ENCODE data around the gene ATP6AP1. TPM values are rescaled to one million over a fixed set of nuclear protein-coding genes. Genes with fewer than 3 reads are reported as not detected.

ATP6AP1 gene
- total RNA-seq, 1 donor from 2014 or later = 22.6 TPM

- no peak for DNase-seq (ENCODE audit: low spot score)
- Mint-ChIP-seq H3K4me3 (no peak overlapping the region), H3K27ac (no peak overlapping the region), H3K36me3 (peaks cover 4% of the 10 kb centered on the region), H3K9me3 (peaks cover 17% of the 10 kb centered on the region), H3K27me3 (ENCODE audit: insufficient read depth, low read depth) (peaks cover 10% of the 10 kb centered on the region), H3K4me1 (peaks cover 7% of the 10 kb centered on the region)
- H2AFZ ChIP-seq (replicated peaks) = no peak overlapping the region
- no peaks in the 10 kb centered on the region for H3K4me1 ChIP-seq
- H3K4me2 ChIP-seq = peak overlapping the region; percentile 84
- H3K36me3 ChIP-seq = no peaks in the 10 kb centered on the region
- no peak for TF ChIP-seq CTCF (IDR thresholded peaks at IDR 0.05)
- TF ChIP-seq EZH2phosphoT487 (IDR thresholded peaks at IDR 0.05) = no peak
- H3K9me3 ChIP-seq (ENCODE audit: low read depth) = no peaks in the 10 kb centered on the region
- peak overlapping the region; percentile 58 for H3K4me3 ChIP-seq
- H3K79me2 ChIP-seq (ENCODE audit: low read depth) = no peaks in the 10 kb centered on the region
- H3K27me3 ChIP-seq = peaks cover 11% of the 10 kb centered on the region
- no peak overlapping the region for H3K27ac ChIP-seq
- H3K9ac ChIP-seq = no peak overlapping the region
- peaks cover 6% of the 10 kb centered on the region for H3F3A ChIP-seq (ENCODE audit: low read depth)
- no peaks in the 10 kb centered on the region for H4K20me1 ChIP-seq (ENCODE audit: low read depth)
Observed at GRCh38 chrX:154486052-154486395, 57.5 kb downstream of the ATP6AP1 start.

Small RNA genes lying within 50 kb of the gene (microRNA-seq; reads per million reads assigned to microRNA genes)
- not detected for gene MIR6858

Small RNA genes lying within 50 kb of the gene (small RNA-seq; reads per million reads assigned to genes)
- not detected for gene MIR6858
- not detected for gene SNORA70

Other genes with a start within 250 kb of the ATP6AP1 start
- gene OPN1MW, start 246.1 kb upstream of the ATP6AP1 start, total RNA-seq (ENCODE audit: low replicate concordance) = not detected in 2 replicates
- gene OPN1MW2, start 208.9 kb upstream of the ATP6AP1 start, total RNA-seq (ENCODE audit: low replicate concordance) = not detected in 2 replicates
- not detected in 2 replicates for gene OPN1MW3, start 171.1 kb upstream of the ATP6AP1 start, total RNA-seq (ENCODE audit: low replicate concordance)
- gene TEX28, start 133.6 kb upstream of the ATP6AP1 start, total RNA-seq (ENCODE audit: low replicate concordance) = not detected in 2 replicates
- gene TKTL1, start 132.9 kb upstream of the ATP6AP1 start, total RNA-seq (ENCODE audit: low replicate concordance) = 0.22 TPM in 1 of 2 replicates, not detected in the other
- gene FLNA, start 54.0 kb upstream of the ATP6AP1 start, total RNA-seq (ENCODE audit: low replicate concordance) = 189 and 559 TPM in 2 replicates
- gene EMD, start 49.4 kb upstream of the ATP6AP1 start, total RNA-seq (ENCODE audit: low replicate concordance) = 18.3 and 62.0 TPM in 2 replicates
- gene RPL10, start 30.3 kb upstream of the ATP6AP1 start, total RNA-seq (ENCODE audit: low replicate concordance) = 4,507 and 7,403 TPM in 2 replicates
- 14.2 and 27.2 TPM in 2 replicates for gene DNASE1L1, start 19.4 kb upstream of the ATP6AP1 start, total RNA-seq (ENCODE audit: low replicate concordance)
- gene TAFAZZIN, start 17.1 kb upstream of the ATP6AP1 start, total RNA-seq (ENCODE audit: low replicate concordance) = 19.8 and 46.5 TPM in 2 replicates
- gene GDI1, start 8.5 kb downstream of the ATP6AP1 start, total RNA-seq (ENCODE audit: low replicate concordance) = 119 and 244 TPM in 2 replicates
- gene FAM50A, start 15.5 kb downstream of the ATP6AP1 start, total RNA-seq (ENCODE audit: low replicate concordance) = 30.4 and 36.3 TPM in 2 replicates
- gene PLXNA3, start 29.6 kb downstream of the ATP6AP1 start, total RNA-seq (ENCODE audit: low replicate concordance) = 4.3 and 9.6 TPM in 2 replicates
- gene LAGE3, start 50.6 kb downstream of the ATP6AP1 start, total RNA-seq (ENCODE audit: low replicate concordance) = 7.6 and 33.3 TPM in 2 replicates
- gene UBL4A, start 57.9 kb downstream of the ATP6AP1 start, total RNA-seq (ENCODE audit: low replicate concordance) = 12.1 and 31.1 TPM in 2 replicates
- 3.5 and 5.7 TPM in 2 replicates for gene SLC10A3, start 62.0 kb downstream of the ATP6AP1 start, total RNA-seq (ENCODE audit: low replicate concordance)
- gene FAM3A, start 87.6 kb downstream of the ATP6AP1 start, total RNA-seq (ENCODE audit: low replicate concordance) = 4.5 and 16.8 TPM in 2 replicates
- gene G6PD, start 118.2 kb downstream of the ATP6AP1 start, total RNA-seq (ENCODE audit: low replicate concordance) = 21.6 and 44.6 TPM in 2 replicates
- 11.7 and 13.2 TPM in 2 replicates for gene IKBKG, start 118.9 kb downstream of the ATP6AP1 start, total RNA-seq (ENCODE audit: low replicate concordance)
- gene CTAG1A, start 156.5 kb downstream of the ATP6AP1 start, total RNA-seq (ENCODE audit: low replicate concordance) = not detected in 2 replicates
- not detected in 2 replicates for gene CTAG1B, start 190.6 kb downstream of the ATP6AP1 start, total RNA-seq (ENCODE audit: low replicate concordance)
- not detected in 2 replicates for gene CTAG2, start 224.9 kb downstream of the ATP6AP1 start, total RNA-seq (ENCODE audit: low replicate concordance)